ENCODE results near the gene DSE.

Gene DSE

GRCh38 chr6:116359835-116360234 lies 10.9 kb upstream of the DSE start:
- no peak for DNase-seq (ENCODE audit: low read depth in 3 of 3, low spot score in 1 of 3)

- no peak for DNase-seq (ENCODE audit: low read depth in 3 of 3, low spot score in 1 of 3)
Measured at GRCh38 chr6:116362276-116362675, 8.5 kb upstream of the DSE start.

GRCh38 chr6:116363759-116364158 lies 7.0 kb upstream of the DSE start:
- no peak for DNase-seq (ENCODE audit: low read depth in 3 of 3, low spot score in 1 of 3)

GRCh38 chr6:116364321-116364720 lies 6.4 kb upstream of the DSE start:
- no peak for DNase-seq (ENCODE audit: low read depth in 3 of 3, low spot score in 1 of 3)

- DNase-seq (ENCODE audit: low read depth in 3 of 3, low spot score in 1 of 3), result no peak
Measured at GRCh38 chr6:116365743-116366142, 5.0 kb upstream of the DSE start.

- no peak for DNase-seq (ENCODE audit: low read depth in 3 of 3, low spot score in 1 of 3)
Measured at GRCh38 chr6:116366740-116367275, 3.9 kb upstream of the DSE start.

GRCh38 chr6:116369540-116369939 lies 1.2 kb upstream of the DSE start:
- DNase-seq (ENCODE audit: low read depth in 3 of 3, low spot score in 1 of 3), result no peak

GRCh38 chr6:116369964-116370759 lies 585 bp upstream of the DSE start:
- DNase-seq (ENCODE audit: low read depth in 3 of 3, low spot score in 1 of 3), result no peak

- peak in 1 of 3 donors; percentile 15 for DNase-seq (ENCODE audit: low read depth in 3 of 3, low spot score in 1 of 3)
Measured at GRCh38 chr6:116371120-116371917, 572 bp downstream of the DSE start.

GRCh38 chr6:116371918-116372209 lies 1.1 kb downstream of the DSE start:
- no peak for DNase-seq (ENCODE audit: low read depth in 3 of 3, low spot score in 1 of 3)

- DNase-seq (ENCODE audit: low read depth in 3 of 3, low spot score in 1 of 3), result no peak
Measured at GRCh38 chr6:116373300-116373699, 2.6 kb downstream of the DSE start.

- no peak for DNase-seq (ENCODE audit: low read depth in 3 of 3, low spot score in 1 of 3)
Measured at GRCh38 chr6:116373940-116374339, 3.2 kb downstream of the DSE start.

GRCh38 chr6:116374586-116374985 lies 3.8 kb downstream of the DSE start:
- no peak for DNase-seq (ENCODE audit: low read depth in 3 of 3, low spot score in 1 of 3)

GRCh38 chr6:116375262-116375661 lies 4.5 kb downstream of the DSE start:
- no peak for DNase-seq (ENCODE audit: low read depth in 3 of 3, low spot score in 1 of 3)

GRCh38 chr6:116376149-116376548 lies 5.4 kb downstream of the DSE start:
- DNase-seq (ENCODE audit: low read depth in 3 of 3, low spot score in 1 of 3), result no peak

- no peak for DNase-seq (ENCODE audit: low read depth in 3 of 3, low spot score in 1 of 3)
Measured at GRCh38 chr6:116379764-116380163, 9.0 kb downstream of the DSE start.

- DNase-seq (ENCODE audit: low read depth in 3 of 3, low spot score in 1 of 3), result no peak
Measured at GRCh38 chr6:116380346-116380745, 9.6 kb downstream of the DSE start.

GRCh38 chr6:116381000-116381399 lies 10.3 kb downstream of the DSE start:
- no peak for DNase-seq (ENCODE audit: low read depth in 3 of 3, low spot score in 1 of 3)

GRCh38 chr6:116382587-116382986 lies 11.8 kb downstream of the DSE start:
- DNase-seq (ENCODE audit: low read depth in 3 of 3, low spot score in 1 of 3), result no peak

GRCh38 chr6:116384727-116385458 lies 14.1 kb downstream of the DSE start:
- no peak for DNase-seq (ENCODE audit: low read depth in 3 of 3, low spot score in 1 of 3)

- DNase-seq (ENCODE audit: low read depth in 3 of 3, low spot score in 1 of 3), result no peak
Measured at GRCh38 chr6:116385459-116385802, 14.7 kb downstream of the DSE start.

GRCh38 chr6:116385921-116386320 lies 15.2 kb downstream of the DSE start:
- DNase-seq (ENCODE audit: low read depth in 3 of 3, low spot score in 1 of 3), result no peak
